Mucosa of stomach (tissue), 1 donor: ENCODE results near the gene DMAC2.
A peak's percentile ranks its signal among the peaks of the same experiment; 100 is the strongest.
"Not testable (repeated sequence)": the region's sequence is repeated elsewhere in the genome, so short reads cannot be mapped to it uniquely, and the experiment has no call there.

ENCODE experiments used
- H3K27me3 ChIP-seq: one replicate; pipeline ENCODE4 v1.7.0; 2013; ENCODE audit warnings: mild to moderate bottlenecking, low read length; ENCODE audit not compliant: control insufficient read depth, insufficient read depth
- H3K36me3 ChIP-seq: one replicate; pipeline ENCODE4 v1.7.0; 2013; ENCODE audit warnings: low read length; ENCODE audit not compliant: control insufficient read depth, insufficient read depth
- H3K4me1 ChIP-seq: one replicate; pipeline ENCODE4 v1.7.0; 2013; ENCODE audit warnings: mild to moderate bottlenecking, low read length; ENCODE audit not compliant: control insufficient read depth, insufficient read depth
- H3K4me3 ChIP-seq: one replicate; pipeline ENCODE4 v1.7.0; 2013; ENCODE audit warnings: low read length
- H3K9ac ChIP-seq: one replicate; pipeline ENCODE4 v1.7.0; 2013; ENCODE audit warnings: mild to moderate bottlenecking, low read length, moderate library complexity
- H3K9me3 ChIP-seq: one replicate; pipeline ENCODE4 v1.7.0; 2013; ENCODE audit warnings: mild to moderate bottlenecking, low read length, moderate library complexity; ENCODE audit not compliant: control insufficient read depth
- donor health status: Pancreatic carcinoma.

DMAC2 gene

GRCh38 chr19:41437944-41438574 lies 1.7 kb downstream of the DMAC2 start:
- H3K36me3 ChIP-seq = peaks cover 4% of the 10 kb centered on the region
- H3K4me3 ChIP-seq = no peak overlapping the region
- H3K4me1 ChIP-seq = peaks cover 7% of the 10 kb centered on the region
- H3K27me3 ChIP-seq = no peaks in the 10 kb centered on the region
- no peak overlapping the region for H3K9ac ChIP-seq
- H3K9me3 ChIP-seq = no peaks in the 10 kb centered on the region

- H3K4me3 ChIP-seq = no peak overlapping the region
- no peak overlapping the region for H3K9ac ChIP-seq
- H3K27me3 ChIP-seq = no peaks in the 10 kb centered on the region
- no peaks in the 10 kb centered on the region for H3K9me3 ChIP-seq
- H3K4me1 ChIP-seq = peaks cover 7% of the 10 kb centered on the region
- peaks cover 14% of the 10 kb centered on the region for H3K36me3 ChIP-seq
These were observed 3.1 kb downstream of the DMAC2 start for GRCh38 chr19:41436674-41436951.

GRCh38 chr19:41435936-41436673 lies 3.6 kb downstream of the DMAC2 start:
- Histone ChIP-seq H3K9ac (no peak overlapping the region), H3K27me3 (no peaks in the 10 kb centered on the region), H3K4me1 (peaks cover 7% of the 10 kb centered on the region), H3K4me3 (no peak overlapping the region), H3K36me3 (peaks cover 14% of the 10 kb centered on the region), H3K9me3 (no peaks in the 10 kb centered on the region)

- peaks cover 14% of the 10 kb centered on the region for H3K36me3 ChIP-seq
- H3K9ac ChIP-seq, H3K9me3 ChIP-seq, H3K4me3 ChIP-seq, H3K27me3 ChIP-seq, H3K4me1 ChIP-seq: not testable (repeated sequence)
These were observed 4.3 kb downstream of the DMAC2 start for GRCh38 chr19:41435376-41435775.

GRCh38 chr19:41434450-41434849 lies 5.3 kb downstream of the DMAC2 start:
- Histone ChIP-seq H3K36me3 (peaks cover 14% of the 10 kb centered on the region), H3K9me3 (no peaks in the 10 kb centered on the region), H3K27me3 (no peaks in the 10 kb centered on the region), H3K4me1 (peaks cover 7% of the 10 kb centered on the region), H3K4me3 (no peak overlapping the region), H3K9ac (no peak overlapping the region)

- Histone ChIP-seq H3K4me3 (no peak overlapping the region), H3K4me1 (peaks cover 8% of the 10 kb centered on the region), H3K27me3 (no peaks in the 10 kb centered on the region), H3K9ac (no peak overlapping the region), H3K36me3 (peaks cover 14% of the 10 kb centered on the region), H3K9me3 (no peaks in the 10 kb centered on the region)
These were observed 6.5 kb downstream of the DMAC2 start for GRCh38 chr19:41433171-41433570.

GRCh38 chr19:41431426-41432386 lies 8.0 kb downstream of the DMAC2 start:
- Histone ChIP-seq H3K9ac (no peak overlapping the region), H3K4me3 (no peak overlapping the region), H3K27me3 (no peaks in the 10 kb centered on the region), H3K9me3 (no peaks in the 10 kb centered on the region), H3K4me1 (peaks cover 20% of the 10 kb centered on the region), H3K36me3 (peaks cover 14% of the 10 kb centered on the region)

GRCh38 chr19:41430922-41431321 lies 8.8 kb downstream of the DMAC2 start:
- no peak overlapping the region for H3K4me3 ChIP-seq
- no peaks in the 10 kb centered on the region for H3K9me3 ChIP-seq
- H3K4me1 ChIP-seq = peaks cover 28% of the 10 kb centered on the region
- no peak overlapping the region for H3K9ac ChIP-seq
- H3K27me3 ChIP-seq = no peaks in the 10 kb centered on the region
- peaks cover 14% of the 10 kb centered on the region for H3K36me3 ChIP-seq

- Histone ChIP-seq H3K4me3 (no peak overlapping the region), H3K27me3 (no peaks in the 10 kb centered on the region), H3K36me3 (peaks cover 14% of the 10 kb centered on the region), H3K9me3 (no peaks in the 10 kb centered on the region), H3K4me1 (peaks cover 44% of the 10 kb centered on the region), H3K9ac (peak overlapping the region; percentile 91)
These were observed 11.2 kb downstream of the DMAC2 start for GRCh38 chr19:41428481-41428859.

- Histone ChIP-seq H3K27me3 (no peaks in the 10 kb centered on the region), H3K36me3 (peaks cover 10% of the 10 kb centered on the region), H3K4me1 (peaks cover 44% of the 10 kb centered on the region), H3K9ac (peak overlapping the region; percentile 91), H3K4me3 (peak overlapping the region; percentile 83), H3K9me3 (no peaks in the 10 kb centered on the region)
These were observed 11.8 kb downstream of the DMAC2 start for GRCh38 chr19:41427647-41428480.

- H3K9ac ChIP-seq = peak within 1 kb of the TSS; percentile 91
- H3K4me3 ChIP-seq = peak within 1 kb of the TSS; percentile 83
- H3K36me3 ChIP-seq = peaks cover 8% of the 10 kb centered on the region
- H3K27me3 ChIP-seq = no peaks in the 10 kb centered on the region
- H3K9me3 ChIP-seq = no peaks in the 10 kb centered on the region
- H3K4me1 ChIP-seq = peaks cover 44% of the 10 kb centered on the region
These were observed 12.6 kb downstream of the DMAC2 start, which contains the start of gene B3GNT8 for GRCh38 chr19:41426952-41427646. Gene B3GNT8 (minus strand): TSS chr19:41427374. CDS start chr19:41426778, 596 bp downstream.
